ENCODE measurements around the gene MYOCD. TPM values are rescaled to one million over a fixed set of nuclear protein-coding genes. Genes with fewer than 3 reads are reported as not detected.

MYOCD gene, protein sequence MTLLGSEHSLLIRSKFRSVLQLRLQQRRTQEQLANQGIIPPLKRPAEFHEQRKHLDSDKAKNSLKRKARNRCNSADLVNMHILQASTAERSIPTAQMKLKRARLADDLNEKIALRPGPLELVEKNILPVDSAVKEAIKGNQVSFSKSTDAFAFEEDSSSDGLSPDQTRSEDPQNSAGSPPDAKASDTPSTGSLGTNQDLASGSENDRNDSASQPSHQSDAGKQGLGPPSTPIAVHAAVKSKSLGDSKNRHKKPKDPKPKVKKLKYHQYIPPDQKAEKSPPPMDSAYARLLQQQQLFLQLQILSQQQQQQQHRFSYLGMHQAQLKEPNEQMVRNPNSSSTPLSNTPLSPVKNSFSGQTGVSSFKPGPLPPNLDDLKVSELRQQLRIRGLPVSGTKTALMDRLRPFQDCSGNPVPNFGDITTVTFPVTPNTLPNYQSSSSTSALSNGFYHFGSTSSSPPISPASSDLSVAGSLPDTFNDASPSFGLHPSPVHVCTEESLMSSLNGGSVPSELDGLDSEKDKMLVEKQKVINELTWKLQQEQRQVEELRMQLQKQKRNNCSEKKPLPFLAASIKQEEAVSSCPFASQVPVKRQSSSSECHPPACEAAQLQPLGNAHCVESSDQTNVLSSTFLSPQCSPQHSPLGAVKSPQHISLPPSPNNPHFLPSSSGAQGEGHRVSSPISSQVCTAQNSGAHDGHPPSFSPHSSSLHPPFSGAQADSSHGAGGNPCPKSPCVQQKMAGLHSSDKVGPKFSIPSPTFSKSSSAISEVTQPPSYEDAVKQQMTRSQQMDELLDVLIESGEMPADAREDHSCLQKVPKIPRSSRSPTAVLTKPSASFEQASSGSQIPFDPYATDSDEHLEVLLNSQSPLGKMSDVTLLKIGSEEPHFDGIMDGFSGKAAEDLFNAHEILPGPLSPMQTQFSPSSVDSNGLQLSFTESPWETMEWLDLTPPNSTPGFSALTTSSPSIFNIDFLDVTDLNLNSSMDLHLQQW
- total RNA-seq (2021) (not detected in 2 replicates), Bru-seq, nascent RNA (not detected), BruChase-seq, experiment 1, labeled RNA remaining after a 2-hour chase (not detected), BruChase-seq, experiment 2, labeled RNA remaining after a 6-hour chase (not detected)
- long read RNA-seq = 0 reads

- Histone ChIP-seq H3F3A (ENCODE audit: insufficient read depth, low read depth) (no peaks in the 10 kb centered on the region), H3K27me3 (ENCODE audit: insufficient read depth, low read depth) (peaks cover 9% of the 10 kb centered on the region), H3K27ac (no peak within 1 kb of the TSS), H2AFZ (no peak within 1 kb of the TSS), H4K20me1 (ENCODE audit: insufficient read depth) (no peaks in the 10 kb centered on the region), H3K4me3 (no peak within 1 kb of the TSS), H3K9me3 (ENCODE audit: insufficient read depth, low read depth) (no peaks in the 10 kb centered on the region), H3K9me2 (ENCODE audit: insufficient read depth) (no peaks in the 10 kb centered on the region), H3K36me3 (ENCODE audit: low read depth) (no peaks in the 10 kb centered on the region), H3K4me1 (replicated peaks; ENCODE audit: insufficient read depth) (no peaks in the 10 kb centered on the region), H3K4me2 (no peak within 1 kb of the TSS), H3K79me2 (ENCODE audit: low read depth) (no peaks in the 10 kb centered on the region)
- no peak for TF ChIP-seq EZH2 (IDR thresholded peaks at IDR 0.05; ENCODE audit: low read depth)
- TF ChIP-seq, protein P1, sequence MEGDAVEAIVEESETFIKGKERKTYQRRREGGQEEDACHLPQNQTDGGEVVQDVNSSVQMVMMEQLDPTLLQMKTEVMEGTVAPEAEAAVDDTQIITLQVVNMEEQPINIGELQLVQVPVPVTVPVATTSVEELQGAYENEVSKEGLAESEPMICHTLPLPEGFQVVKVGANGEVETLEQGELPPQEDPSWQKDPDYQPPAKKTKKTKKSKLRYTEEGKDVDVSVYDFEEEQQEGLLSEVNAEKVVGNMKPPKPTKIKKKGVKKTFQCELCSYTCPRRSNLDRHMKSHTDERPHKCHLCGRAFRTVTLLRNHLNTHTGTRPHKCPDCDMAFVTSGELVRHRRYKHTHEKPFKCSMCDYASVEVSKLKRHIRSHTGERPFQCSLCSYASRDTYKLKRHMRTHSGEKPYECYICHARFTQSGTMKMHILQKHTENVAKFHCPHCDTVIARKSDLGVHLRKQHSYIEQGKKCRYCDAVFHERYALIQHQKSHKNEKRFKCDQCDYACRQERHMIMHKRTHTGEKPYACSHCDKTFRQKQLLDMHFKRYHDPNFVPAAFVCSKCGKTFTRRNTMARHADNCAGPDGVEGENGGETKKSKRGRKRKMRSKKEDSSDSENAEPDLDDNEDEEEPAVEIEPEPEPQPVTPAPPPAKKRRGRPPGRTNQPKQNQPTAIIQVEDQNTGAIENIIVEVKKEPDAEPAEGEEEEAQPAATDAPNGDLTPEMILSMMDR (conservative IDR thresholded peaks at IDR 0.05) = no peak
- BruUV-seq (replicated peaks) = no TSS peak
- CTCF ChIA-PET = no interaction called here
- POLR2A ChIA-PET (ENCODE audit: unreplicated experiment) = no interaction called here
- intact Hi-C loops (cut with micrococcal nuclease; ENCODE audit: unreplicated experiment) = loop anchor here (5.0 kb wide), 1 partner anchor 483 kb away; no protein-coding TSS in a partner anchor
- DNase-seq = no peak
Observed at GRCh38 chr17:12665263-12666210, at the start of gene MYOCD. Gene MYOCD, plus strand, starts transcription at chr17:12665890. Its CDS starts 299 bp downstream, at chr17:12666189.

- no peaks in the 10 kb centered on the region for H3K4me1 ChIP-seq (replicated peaks; ENCODE audit: insufficient read depth)
- intact Hi-C loops (cut with micrococcal nuclease; ENCODE audit: unreplicated experiment) = no loop called here
- ChIA-PET CTCF (no interaction called here), POLR2A (ENCODE audit: unreplicated experiment) (no interaction called here)
- no peak overlapping the region for H3K4me3 ChIP-seq
- H3K27ac ChIP-seq = no peak overlapping the region
- no peaks in the 10 kb centered on the region for H3K36me3 ChIP-seq (ENCODE audit: low read depth)
- no peaks in the 10 kb centered on the region for H3F3A ChIP-seq (ENCODE audit: insufficient read depth, low read depth)
- BruUV-seq (replicated peaks) = no TSS peak
- no peak overlapping the region for H3K4me2 ChIP-seq
- no peaks in the 10 kb centered on the region; the same call in 1 of the 2 replicates for H3K9me2 ChIP-seq (ENCODE audit: insufficient read depth)
- H3K27me3 ChIP-seq (ENCODE audit: insufficient read depth, low read depth) = no peaks in the 10 kb centered on the region
- no peaks in the 10 kb centered on the region for H4K20me1 ChIP-seq (ENCODE audit: insufficient read depth)
- no peaks in the 10 kb centered on the region for H3K79me2 ChIP-seq (ENCODE audit: low read depth)
- DNase-seq = no peak
- H3K9me3 ChIP-seq (ENCODE audit: insufficient read depth, low read depth) = no peaks in the 10 kb centered on the region
- TF ChIP-seq, protein P1 (conservative IDR thresholded peaks at IDR 0.05) = no peak
- no peak for TF ChIP-seq EZH2 (IDR thresholded peaks at IDR 0.05; ENCODE audit: low read depth)
- no peak overlapping the region for H2AFZ ChIP-seq
Observed at GRCh38 chr17:12616161-12616560, 49.5 kb upstream of the MYOCD start.
